T-helper 2 cell (primary cell): ENCODE data around the gene OR9Q1.
A peak's percentile ranks its signal among the peaks of the same experiment; 100 is the strongest.
"Not testable (repeated sequence)": the region's sequence is repeated elsewhere in the genome, so short reads cannot be mapped to it uniquely, and the experiment has no call there.

Experiments
- DNase-seq, 5 experiments: peaks; one replicate each; pipeline versions ENCODE4 v3.0.0 to v3.0.0-alpha.2; 2012 to 2022

The OR9Q1 gene

DNA sequence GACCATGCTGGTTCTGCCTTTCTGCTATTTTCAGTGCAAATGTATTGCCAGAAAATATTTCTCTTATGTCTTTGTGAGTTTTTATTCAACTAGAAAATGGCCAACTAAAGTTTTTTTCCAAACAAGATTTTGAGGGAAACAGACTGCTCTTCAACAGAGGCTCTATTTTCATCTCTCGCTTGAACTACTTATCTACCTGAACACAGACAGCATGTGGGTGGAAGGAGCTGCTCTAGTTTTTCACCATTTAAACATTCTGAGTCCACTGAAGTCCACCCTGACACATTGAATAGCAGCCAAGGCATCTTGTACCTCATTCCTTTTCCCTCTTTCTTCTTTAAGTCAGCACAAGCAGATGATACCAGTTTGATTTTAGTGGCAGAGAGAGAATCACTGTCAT is 111.5 kb downstream of the OR9Q1 start:
- DNase-seq, result no peak

- no peak for DNase-seq
Measured at GRCh38 chr11:58142761-58143160, 119.1 kb downstream of the OR9Q1 start.

DNA sequence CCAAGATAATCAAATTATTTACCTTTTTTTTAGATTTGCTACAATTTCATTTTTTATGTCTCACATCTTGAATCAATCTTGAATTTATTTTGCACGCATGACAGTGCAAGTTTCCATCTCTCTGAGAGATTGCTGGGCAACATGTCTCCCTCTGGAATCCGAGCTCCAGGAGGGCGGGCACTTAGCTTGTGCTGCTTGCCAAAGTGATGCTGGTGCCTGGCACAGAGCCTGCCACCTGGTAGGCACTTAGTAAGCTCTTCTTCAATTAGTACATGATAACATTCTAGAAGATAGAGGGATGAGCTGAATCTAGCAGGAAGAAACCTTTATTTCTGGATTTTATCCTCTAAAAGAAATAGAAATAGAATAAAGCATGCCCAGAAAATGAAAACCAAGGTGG is 129.1 kb downstream of the OR9Q1 start:
- DNase-seq, result no peak

- no peak for DNase-seq
Measured at GRCh38 chr11:58164389-58164788, 140.7 kb downstream of the OR9Q1 start.

DNA sequence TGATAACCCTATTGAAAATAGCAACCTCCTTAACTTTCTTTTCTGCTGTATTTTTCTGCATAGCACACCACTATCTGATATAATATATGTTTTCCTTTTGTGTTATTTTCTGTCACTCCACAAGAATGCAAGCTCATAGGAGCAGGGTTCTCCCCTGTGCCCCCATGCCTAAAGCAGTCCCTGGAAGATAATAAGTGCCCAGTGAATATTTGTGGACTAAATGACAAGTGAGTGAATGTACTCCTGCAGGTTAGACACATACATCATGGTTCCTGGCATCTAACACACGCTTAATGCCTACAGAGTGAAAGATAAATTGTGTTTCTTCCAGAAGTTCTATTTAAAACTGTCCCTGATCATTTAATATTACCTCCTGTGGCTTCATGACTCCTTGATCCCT is 141.3 kb downstream of the OR9Q1 start:
- no peak for DNase-seq

DNA sequence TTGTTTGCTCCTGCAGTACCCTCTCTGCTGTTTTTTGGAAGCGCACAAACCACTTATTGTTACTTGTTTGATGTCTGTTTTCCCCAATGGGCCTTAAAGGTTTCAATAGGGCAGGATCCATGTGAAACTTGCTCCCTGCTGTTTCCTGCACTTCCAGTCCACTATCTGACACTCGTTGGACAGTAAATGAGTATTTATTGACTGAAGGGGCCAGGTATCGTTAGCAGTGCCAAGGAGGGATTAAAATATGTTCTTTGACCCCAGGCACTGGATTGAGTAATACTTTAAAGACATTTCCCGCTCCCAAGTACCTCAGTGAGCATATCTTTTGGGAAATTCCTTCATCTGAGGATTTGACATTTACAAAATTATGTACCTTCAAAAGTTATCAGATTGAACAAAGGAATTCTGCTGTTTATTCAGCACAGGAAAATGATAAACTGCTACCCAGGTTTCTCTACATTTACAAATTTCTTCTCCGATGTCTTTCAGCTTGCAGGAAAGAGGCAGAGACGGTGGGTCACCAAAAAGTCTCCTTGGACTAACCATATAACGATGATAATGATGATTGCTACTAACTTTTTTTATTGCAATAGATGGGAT is 141.9 kb downstream of the OR9Q1 start:
- DNase-seq, result no peak

DNA sequence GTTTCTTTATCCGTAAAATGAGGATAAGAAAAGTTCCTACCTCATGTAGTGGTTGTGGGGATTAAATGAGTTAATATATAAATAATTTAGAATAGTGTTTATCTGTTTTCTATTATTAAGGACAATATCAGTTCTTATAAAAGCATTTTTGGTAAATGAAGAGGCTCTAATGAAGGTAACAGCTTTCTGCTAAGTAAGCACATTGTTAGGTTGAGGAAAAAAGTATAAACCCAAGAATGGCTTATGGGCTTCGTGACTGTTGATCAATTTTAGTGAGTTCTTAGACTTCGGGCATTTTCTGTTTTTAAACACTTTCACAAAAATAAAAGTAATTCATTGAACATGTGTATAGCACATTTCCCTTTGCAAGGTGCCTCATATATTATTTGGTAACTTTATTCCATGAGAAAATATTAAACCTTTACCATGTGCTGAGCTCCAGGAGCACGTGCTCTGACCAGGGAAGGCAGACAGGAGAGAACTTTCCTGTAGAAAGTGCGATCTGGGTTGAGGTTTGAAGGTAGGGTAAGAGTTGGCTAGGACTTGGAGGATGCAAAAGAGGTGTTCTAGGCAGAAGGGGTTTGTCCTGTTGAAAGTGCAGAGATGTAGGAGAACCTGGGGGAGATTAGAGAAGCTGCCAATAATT is 153.9 kb downstream of the OR9Q1 start:
- no peak for DNase-seq

DNA sequence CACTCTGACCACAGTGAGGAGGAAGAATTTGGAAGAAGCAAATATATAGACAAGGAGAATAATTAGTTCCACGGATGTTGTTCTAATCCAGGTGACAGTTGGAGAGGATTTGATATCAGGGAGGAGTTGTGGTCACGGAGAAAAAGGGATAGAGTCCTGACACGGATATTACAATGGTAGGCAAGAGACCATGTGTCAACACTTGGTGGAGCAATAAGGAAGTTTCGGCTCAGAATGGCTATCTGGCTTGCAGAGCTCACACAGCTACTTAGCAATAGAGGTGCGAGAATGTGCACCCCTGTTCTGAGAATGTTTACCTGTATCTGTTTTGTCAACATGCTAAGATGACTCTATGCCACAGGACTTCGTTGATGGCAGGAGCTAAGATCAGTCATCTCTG is 154.8 kb downstream of the OR9Q1 start:
- DNase-seq, result no peak

DNA sequence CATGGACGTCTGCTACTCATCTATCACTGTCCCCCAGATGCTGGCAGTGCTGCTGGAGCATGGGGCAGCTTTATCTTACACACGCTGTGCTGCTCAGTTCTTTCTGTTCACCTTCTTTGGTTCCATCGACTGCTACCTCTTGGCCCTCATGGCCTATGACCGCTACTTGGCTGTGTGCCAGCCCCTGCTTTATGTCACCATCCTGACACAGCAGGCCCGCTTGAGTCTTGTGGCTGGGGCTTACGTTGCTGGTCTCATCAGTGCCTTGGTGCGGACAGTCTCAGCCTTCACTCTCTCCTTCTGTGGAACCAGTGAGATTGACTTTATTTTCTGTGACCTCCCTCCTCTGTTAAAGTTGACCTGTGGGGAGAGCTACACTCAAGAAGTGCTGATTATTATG is 156.0 kb downstream of the OR9Q1 start:
- no peak for DNase-seq

DNA sequence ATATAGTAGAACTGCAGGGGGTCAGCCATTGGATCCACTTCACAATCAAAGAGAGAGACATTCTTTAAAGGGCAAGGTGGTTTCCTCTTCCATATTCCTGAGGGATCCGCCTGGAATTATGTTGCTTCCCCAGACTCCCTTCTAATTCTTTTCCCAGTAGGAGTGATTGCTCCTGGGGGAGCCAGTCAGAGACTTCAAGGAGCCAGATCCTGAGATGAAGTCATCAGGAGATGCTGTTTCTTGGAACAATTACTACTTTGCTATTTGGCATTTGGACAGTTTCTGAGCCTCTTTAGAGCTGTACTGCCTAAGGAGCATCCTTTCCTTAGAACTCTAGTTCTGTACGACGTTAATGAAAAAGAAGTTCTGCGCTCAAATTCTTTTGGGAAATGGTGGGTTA is 163.3 kb downstream of the OR9Q1 start:
- DNase-seq, result no peak

DNA sequence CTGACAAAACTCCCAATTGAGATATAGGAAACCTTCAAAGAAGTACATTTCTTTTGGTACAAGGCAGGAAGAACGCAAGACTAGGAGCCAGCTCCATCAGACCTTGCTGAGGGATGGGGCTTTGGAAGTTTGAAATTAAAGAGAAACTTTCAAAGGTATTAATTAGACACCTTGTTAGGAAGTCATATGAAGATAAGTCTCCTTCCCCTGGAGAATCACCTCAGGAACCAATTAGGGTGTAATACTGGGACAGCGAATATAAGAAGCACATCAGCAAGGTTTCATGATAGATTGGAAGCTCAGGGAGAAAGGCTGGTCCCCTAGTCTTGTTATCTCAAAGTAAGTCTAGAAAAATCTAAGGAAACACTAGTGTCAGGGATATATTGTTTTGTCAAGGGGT is 165.1 kb downstream of the OR9Q1 start, which contains the start of gene OR9Q2:
Gene OR9Q2 (plus strand): TSS at position 301 of the 400 bp plus-strand sequence. CDS start 1,421 bp downstream, outside the sequence.
- DNase-seq, result no peak

- DNase-seq, result no peak
Measured at GRCh38 chr11:58192229-58192628, 168.5 kb downstream of the OR9Q1 start.

- DNase-seq, result no peak
Measured at GRCh38 chr11:58193391-58193790, 169.7 kb downstream of the OR9Q1 start.

DNA sequence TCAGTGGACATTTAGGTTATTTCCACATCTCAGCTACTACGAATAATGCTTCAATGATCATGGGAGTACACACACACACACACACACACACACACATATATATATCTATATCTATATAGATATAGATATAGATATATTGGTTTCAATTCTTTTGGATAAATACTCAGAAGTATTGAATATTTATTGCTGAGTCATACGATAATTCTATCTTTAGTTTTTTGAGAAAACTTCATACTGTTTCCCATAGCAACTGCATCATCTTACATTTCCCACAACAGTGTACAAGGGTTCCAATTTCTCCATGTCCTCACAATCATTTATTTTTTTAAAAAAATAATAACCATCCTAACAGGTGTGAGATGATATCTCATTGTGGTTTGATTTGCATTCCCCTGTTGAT is 172.3 kb downstream of the OR9Q1 start:
- no peak for DNase-seq

GRCh38 chr11:58199271-58199670 is 175.6 kb downstream of the OR9Q1 start:
- no peak for DNase-seq

GRCh38 chr11:58204042-58204441 is 180.4 kb downstream of the OR9Q1 start, which contains the start of gene OR1S2:
Gene OR1S2 (minus strand): TSS chr11:58204142. CDS start chr11:58204142, 0 bp downstream.
- DNase-seq, result no peak

DNA sequence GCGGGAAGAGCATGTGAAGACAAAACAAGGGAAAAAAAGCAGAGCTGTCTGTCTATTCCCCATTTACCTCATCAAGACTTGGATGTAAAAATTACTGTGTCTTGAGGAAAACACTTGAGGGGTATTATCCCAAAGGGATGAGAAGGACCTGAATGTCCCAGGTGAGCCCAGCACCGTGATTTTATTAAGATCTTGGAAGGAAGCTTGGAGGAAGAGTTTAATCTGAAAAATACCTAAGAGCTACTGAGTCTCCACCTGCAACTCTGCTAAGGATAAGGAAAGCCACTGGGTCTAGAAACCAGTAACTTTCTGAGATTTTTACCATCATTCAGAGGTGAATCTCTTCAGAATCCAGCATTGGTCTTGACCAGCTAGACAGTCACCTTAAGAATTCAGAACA is 188.7 kb downstream of the OR9Q1 start, which contains the start of gene OR1S1:
Gene OR1S1 (plus strand): TSS at position 301 of the 400 bp plus-strand sequence.
- not testable (repeated sequence) for DNase-seq

GRCh38 chr11:58216476-58216875 is 192.8 kb downstream of the OR9Q1 start:
- no peak for DNase-seq

GRCh38 chr11:58222721-58223120 is 199.0 kb downstream of the OR9Q1 start:
- peak in 1 of 5 experiments; percentile 10 for DNase-seq

DNA sequence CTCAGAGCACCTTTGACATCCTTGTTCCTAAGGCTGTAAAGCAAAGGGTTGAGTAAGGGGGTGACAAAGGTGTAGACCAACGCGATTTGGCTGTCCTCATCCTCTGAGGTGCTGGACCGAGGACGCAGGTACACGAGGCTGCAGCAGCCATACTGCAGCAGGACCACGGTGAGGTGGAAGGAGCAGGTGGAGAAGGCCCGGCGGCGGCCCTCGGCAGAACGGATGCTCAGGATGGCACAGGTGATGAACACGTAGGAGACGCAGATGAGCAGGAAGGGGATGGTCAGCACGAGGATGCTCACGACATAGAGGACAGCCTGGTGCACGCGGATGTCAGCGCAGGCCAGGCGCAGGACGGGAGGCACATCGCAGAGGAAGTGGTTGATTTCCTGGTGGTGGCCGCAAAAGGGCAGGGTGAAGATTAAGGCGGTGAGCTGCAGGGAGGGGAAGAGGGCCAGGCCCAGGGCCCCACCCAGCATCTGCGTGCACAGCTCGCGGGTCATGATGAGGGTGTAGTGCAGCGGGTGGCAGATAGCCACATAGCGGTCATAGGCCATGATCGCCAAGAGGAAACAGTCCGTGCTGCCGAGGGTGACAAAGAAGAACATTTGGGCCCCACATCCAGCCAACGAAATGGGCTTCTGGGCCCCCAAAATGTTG is 204.4 kb downstream of the OR9Q1 start:
- no peak for DNase-seq
